Airway epithelial cell (primary cell): ENCODE data around the gene BLM. TPM values are rescaled to one million over a fixed set of nuclear protein-coding genes. Genes with fewer than 3 reads are reported as not detected.

Experiments used
- total RNA-seq: library from RNA; depleted of rRNA; stranded (reverse); fragments of >200 nt; gene quantifications from 2 replicates; pipeline ENCODE4 v1.2.3, GENCODE V29; 2015

BLM gene
- total RNA-seq = 8.5 and 8.9 TPM in 2 replicates

GRCh38 chr15:90716976-90717821 is at the start of gene BLM:
TSS of gene BLM (plus strand) at chr15:90717346. CDS start at chr15:90747393, 30,047 bp downstream.

Other genes starting within 250 kb of the BLM start
- 6.8 and 12.5 TPM in 2 replicates for gene CRTC3, start 187.4 kb upstream of the BLM start, total RNA-seq
- 96.0 and 106 TPM in 2 replicates for gene FURIN, start 151.2 kb downstream of the BLM start, total RNA-seq
- gene FES, start 167.2 kb downstream of the BLM start, total RNA-seq = 1.8 and 4.4 TPM in 2 replicates
- gene MAN2A2, start 186.0 kb downstream of the BLM start, total RNA-seq = 10.2 and 10.3 TPM in 2 replicates
- gene HDDC3, start 215.2 kb downstream of the BLM start, total RNA-seq = 18.5 and 20.0 TPM in 2 replicates
- 41.0 and 55.9 TPM in 2 replicates for gene UNC45A, start 217.9 kb downstream of the BLM start, total RNA-seq
- 18.5 and 24.5 TPM in 2 replicates for gene RCCD1, start 237.5 kb downstream of the BLM start, total RNA-seq